ENCODE measurements around the gene PARN.
A peak's percentile ranks its signal among the peaks of the same experiment; 100 is the strongest.

PARN gene

DNA sequence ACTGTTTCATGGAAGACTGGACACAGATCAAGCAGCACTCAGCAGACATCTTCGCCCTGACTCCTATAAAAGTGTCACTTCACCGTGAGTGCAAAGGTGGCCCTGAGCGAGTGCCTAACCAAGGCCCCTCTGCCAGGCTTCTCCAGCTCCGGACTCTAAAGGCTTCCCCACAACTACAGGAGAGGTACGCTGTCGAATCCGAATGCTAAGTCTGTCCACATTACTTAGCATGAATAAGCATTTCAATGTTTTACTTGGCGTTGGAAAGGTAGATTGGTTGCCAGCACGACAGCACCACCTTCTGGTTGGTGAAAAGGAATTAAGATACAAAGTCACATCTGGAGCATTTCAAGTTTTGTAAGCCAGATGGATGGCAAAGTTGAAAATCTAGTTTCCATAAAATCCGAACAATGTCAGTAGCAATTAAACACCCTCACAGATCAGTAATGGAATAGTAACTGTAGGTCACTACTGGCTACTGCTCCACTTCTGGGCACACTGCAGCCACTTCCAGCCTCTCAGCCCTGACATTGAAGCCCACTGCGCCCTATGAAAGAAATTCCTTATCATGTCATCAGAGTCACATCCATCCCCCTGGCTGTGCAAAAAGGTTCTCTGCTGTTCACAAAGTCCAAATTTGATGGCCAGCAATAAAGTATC is 100.9 kb downstream of the PARN start:
- peak; percentile 70 for DNase-seq (ENCODE audit: low spot score)

DNA sequence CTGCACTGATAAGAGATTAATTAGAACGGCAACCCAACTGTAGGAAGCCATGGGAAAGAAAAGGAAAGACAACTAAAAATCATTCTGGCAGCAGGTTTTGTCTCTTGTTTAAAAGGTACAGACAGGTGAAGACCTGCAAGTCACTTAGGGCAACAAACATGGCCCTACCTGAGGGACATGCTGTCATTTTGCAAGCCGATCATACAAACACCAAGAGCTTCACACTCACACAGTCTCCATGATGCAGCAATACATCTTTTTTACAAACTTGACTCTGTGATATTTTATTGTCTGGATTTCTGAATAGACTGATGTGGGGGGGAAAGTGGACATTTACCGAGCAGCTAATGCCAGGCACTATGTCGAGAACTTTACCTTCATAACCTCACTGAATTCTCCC is 101.8 kb downstream of the PARN start:
- no peak for DNase-seq (ENCODE audit: low spot score)

DNA sequence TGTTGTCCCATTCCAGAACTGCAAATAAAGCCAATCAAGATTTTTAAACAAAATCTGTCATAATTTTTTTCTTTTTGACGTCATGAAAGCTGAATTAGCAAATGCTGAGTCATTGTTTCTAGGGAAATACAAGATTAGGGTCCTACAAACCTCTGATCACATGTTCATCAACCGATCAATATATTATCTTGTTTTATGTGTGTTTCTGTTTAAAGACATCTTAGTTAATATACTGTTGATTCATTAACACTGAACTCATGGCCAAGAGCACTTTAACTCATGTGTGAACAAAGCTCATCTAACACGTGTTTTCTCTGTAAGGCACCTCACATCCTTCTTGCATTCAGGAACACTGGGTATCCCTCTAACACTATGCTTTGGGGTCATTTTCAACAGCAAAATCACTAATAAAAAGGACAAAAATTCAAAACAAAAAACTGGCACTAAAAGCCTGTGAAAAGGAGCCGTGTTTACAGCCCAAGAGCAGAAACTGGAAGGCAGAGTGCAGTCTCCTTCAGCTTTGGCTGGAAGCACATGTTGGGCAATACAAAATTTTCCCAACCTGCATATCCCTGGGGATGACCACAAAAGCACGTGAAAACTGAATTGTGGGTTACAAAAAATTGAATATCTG is 102.5 kb downstream of the PARN start:
- no peak for DNase-seq (ENCODE audit: low spot score)

DNA sequence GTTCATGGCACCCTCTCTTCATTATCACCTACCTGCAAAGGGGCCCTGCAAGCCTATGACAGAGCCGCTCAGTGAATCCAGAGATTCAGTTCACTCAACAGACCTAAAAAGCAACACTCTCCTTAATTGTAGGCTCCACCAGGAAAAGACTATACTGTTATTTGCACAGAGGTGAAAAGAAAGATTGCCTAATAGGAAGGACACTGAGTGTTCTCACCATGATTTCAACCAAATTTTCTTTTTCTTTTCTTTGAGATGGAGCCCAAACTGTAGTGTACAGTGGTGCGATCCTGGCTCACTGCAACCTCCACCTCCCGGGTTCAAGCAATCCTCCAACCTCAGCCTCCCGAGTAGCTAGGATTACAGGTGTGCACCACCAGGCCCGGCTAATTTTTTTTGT is 104.5 kb downstream of the PARN start:
- DNase-seq (ENCODE audit: low spot score) = no peak

DNA sequence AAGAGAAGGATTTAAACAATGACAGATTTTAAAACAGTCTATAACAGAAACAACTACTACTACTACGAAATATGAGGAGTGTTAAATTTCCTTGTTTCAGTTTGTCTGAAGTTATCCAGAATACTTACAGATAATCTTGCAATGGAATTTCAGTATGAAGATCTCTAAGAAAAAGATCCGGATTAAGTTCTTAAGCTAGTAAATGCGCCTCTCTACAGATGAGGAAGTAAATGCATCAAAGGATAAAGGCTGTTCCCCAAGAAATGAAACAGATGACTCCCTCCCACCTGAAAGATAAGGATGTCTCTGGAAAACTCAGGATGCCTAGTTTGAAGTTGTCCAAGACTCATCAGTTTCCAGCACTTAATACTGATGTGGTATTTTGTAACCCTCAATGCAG is 105.1 kb downstream of the PARN start:
- no peak for DNase-seq (ENCODE audit: low spot score)

DNA sequence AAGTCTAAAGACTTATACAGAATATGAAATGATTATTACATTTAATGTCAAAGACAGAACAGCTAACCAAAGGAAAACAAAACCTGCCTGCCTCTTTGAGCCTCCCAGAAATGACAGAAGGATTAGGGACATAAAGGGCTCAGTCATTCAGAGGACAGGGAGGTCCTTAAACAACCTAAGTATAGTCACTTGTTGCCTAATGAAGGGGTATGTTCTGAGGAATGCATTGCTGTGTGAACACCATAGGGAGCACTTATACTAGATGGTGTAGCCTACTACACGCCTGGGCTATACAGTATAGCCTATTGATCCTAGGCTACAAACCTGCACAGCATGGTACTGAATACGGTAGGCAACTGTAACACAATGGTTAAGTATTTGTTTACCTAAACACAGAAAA is 106.4 kb downstream of the PARN start:
- no peak for DNase-seq (ENCODE audit: low spot score)

DNA sequence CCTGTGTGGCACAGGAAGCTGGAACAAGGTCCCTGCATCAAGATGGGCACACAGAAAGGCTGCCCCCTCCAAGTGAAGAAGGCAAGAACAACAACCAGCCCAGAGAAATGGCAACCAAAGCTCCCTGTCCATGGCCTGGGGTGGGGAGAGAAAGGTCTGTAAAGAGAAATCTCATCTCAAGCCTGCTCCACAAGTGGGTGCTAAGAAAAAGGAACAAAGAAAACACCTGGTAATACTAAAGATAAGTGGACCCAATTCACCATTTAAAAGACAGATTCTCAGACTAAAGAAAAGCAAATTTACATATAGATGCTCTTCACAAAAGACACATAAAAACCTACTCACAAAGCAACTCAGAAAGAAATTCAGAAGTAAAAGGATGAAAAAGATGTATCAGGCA is 107.4 kb downstream of the PARN start:
- no peak for DNase-seq (ENCODE audit: low spot score)

DNA sequence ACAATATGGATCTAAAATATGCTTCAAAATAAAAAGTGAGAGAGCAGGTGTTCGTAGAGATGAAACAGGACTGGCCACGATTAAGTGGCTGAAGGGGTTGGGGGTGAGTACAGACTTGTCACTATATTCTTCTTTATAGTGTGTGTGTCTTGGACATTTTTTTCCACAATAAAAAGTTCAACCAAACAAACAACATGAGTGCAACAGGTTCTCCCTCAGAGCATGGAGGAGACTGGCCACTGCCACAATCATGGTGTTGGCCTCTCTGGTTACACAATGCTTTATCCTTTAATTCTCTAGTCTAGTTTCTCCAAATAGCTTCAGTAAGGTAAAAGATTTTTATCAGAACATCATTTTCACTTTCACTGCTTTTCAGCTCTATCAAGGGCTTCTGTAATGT is 109.3 kb downstream of the PARN start:
- no peak for DNase-seq (ENCODE audit: low spot score)

DNA sequence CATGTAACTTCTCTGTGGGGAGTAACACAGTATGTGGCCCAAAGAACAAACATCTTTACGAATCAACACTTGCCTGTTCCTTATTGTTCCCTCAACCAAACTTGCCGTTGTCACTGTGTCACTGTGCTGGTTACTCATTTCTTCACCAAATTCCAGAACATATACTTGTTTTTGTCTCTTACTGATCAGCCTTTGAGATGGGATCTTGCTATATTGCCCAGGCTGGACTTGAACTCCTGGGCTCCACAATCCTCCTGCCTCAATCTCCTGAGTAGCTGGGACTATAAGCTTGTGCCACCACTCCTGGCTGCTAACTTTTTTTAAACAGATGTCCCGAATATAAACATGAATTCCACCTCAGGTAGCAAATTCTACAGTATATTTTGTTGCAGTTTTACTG is 115.1 kb downstream of the PARN start:
- no peak for DNase-seq (ENCODE audit: low spot score)

DNA sequence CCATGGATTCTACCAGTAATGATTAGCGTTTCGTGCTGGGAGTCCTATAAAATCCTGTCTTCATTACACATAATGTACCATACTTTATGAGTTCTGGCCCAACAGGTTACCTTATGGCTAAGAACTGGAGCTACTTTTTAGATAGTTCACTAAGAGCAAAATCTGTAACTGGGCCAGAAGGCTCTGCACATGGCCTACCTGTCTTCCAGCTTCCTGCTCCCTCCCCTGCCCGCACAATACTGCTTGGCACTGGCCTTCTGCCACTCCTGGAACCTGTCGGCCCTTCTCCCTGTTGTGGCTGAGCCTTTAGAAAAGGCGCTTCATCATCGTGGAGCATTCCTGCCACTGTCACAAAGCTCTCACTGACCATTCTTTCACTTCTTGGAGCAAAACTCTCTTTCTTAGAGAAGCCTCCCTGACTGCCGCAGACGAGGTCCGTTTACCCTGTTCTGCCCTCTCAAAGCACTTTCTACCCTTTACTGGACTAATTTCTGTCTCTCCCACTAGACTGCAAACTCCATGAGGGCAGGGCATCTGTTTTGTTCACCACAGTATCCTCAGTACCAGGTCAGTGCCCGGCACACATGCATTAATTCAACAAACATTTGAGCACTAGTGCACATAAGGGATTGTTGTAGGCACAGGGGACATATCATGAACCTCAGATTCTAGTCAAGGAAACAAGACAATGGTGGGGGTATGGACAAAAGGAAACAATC is 116.5 kb downstream of the PARN start:
- no peak for DNase-seq (ENCODE audit: low spot score)

DNA sequence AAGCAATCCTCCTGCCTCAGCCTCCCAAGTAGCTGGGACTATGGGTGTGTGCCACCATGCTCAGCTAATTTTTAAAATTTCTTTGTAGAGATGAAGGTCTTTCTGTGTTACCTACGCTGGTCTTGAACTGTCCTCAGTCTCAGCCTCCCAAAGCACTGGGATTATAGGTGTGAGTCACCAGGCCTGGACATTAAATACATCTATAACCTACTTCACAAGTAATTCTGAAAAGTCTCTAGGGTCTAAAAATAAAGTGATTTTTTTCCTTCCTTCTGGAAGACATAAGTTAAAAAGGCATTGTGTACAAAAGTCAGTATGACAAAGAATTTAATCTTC is 118.3 kb downstream of the PARN start:
- no peak for DNase-seq (ENCODE audit: low spot score)

DNA sequence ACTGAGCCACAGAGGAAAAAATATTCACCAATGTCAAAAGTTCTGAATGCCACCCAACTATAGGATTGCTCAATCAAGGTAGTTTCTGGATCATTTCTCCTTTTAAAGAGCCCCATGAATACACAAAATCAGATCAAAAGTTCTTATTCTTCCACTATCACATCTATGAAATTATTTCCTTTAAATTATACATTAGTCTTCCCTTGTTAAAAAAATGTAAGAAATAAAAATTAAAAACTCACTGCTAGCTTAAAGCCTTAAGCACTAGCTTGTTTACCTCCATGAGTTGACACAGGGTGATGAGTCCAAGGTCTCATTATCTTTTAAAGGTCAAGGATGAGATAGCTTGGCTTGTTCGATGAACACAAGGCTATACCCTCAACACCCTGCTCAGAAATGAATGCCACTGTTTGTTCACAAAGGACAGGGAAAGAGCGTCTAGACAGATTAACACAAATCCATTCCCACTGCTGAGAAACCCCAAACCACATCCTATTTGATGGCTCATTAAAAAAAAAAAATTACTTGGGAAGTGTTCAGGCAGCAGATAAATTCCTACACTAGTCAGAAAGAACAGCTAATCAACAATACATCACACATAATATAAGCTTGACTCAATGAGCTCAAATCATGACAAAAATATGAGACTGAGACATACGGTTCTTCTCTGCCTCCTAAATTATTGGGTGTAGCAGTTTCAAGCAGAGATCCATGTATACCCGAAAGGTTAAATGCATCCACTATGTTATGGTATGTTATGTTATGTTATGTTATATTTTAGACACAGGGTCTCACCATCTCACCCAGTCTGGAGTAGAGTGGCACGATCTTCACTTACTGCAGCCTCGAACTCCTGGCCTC is 118.9 kb downstream of the PARN start:
- no peak for DNase-seq (ENCODE audit: low spot score)

DNA sequence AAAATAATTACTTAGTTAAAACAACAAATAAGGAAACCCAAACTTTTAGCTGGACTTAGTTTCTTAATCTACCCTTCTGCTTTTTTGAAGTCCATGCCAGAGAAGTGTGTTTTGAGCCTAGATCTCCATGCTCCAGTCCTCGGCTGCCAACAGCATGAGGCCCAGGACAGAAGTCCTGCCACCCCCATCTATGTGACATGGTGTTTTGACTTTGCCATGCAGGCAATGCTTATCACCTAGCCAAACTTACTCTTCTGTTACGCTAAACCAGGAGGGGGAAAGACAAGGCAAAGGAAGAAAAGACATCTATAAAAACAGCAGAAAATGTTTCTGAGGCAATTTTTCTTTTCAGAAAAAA is 119.5 kb downstream of the PARN start:
- no peak for DNase-seq (ENCODE audit: low spot score)

DNA sequence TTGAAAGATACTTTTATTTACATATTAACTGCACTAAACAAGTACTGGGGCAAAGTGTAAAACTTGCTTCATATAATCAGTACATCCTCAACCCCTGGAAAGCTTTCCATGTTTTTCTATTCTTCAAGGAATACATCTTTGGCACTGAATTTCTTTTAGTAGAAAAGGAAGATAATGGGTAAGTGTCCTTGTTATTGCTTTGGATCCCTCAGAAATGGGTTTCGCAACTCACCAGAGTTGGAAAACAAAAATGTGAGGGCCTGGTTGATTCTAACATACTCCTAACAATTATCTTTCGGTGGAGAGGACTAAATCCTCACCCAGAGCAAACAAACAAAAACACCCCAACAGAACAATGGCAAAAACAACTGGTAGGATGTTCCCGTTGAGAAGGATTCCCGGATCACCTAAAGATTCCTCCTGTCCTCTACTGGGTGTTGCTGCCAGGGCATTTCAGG is 120.4 kb downstream of the PARN start:
- no peak for DNase-seq (ENCODE audit: low spot score)

DNA sequence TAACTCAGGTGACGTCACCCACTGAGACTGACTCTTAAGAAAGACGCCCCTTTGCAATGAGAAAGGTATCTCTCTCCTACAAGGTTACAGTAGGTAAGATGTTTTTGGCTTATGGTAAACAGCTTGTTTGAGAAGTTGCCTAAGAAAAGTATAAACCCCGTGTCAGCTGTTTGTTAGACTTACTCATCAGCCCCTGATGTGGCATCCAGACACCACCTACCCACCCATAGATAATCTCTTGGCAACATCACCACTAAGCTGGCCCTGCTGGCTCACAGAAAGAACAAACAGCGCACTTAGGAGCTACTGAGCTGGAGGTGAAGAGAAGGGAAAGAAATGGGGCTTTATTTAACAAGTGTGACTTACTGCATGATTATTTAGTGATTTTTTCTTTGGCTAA is 121.0 kb downstream of the PARN start:
- no peak for DNase-seq (ENCODE audit: low spot score)

DNA sequence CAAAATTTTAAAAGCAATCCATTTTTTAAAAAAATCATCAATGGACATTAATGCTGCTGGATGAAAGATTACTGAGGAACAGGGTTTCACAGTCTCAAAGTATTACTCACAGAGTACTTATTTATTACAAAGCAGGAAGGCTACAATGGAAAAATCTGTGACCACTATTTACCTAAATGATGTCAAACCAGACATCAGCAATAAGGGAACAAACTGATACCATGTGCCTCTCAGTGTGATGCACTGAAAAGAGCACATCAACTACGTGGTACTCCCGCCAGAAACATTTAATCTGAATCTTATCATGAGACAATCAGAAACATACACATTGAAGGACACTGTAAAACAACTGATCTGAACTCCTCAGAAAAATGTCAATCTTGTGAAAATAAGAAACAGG is 124.2 kb downstream of the PARN start:
- DNase-seq (ENCODE audit: low spot score) = no peak

DNA sequence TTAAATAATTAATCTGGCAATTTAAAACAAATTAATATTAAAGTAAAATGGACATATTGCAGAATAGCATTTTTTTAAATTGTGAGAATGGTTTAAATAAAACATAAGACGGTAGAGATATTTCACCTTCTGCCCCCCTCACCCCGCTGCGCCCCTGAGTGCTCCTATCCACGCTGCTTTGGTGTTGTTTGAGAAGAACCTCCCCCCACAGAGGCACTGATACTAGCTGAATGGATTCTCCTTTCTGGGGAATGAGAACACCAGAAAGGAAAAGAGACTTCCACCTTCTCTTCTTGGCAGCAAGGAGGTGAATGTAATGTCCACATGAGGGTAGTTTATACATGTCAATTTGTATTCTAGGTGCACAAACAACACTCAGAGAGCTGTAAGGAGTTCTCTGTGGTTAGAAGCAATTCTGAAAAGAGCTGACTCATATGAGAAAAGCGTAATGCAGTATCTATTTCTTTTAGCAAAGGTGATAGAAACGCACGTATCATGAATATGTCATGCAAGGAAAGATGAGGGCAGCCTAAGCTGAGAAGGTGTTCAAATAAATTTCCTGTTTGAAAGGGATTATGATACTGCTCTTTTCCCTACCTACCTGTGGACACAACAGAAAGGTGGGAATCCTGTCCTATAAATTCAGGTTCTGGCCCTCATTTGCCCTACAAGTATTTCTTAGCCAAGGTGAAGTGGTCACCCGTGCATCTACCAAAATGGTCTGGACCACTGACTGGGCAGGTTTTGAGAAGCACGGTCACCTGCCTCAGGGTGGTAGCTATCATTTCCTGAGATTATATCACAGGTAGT is 126.9 kb downstream of the PARN start:
- no peak for DNase-seq (ENCODE audit: low spot score)

DNA sequence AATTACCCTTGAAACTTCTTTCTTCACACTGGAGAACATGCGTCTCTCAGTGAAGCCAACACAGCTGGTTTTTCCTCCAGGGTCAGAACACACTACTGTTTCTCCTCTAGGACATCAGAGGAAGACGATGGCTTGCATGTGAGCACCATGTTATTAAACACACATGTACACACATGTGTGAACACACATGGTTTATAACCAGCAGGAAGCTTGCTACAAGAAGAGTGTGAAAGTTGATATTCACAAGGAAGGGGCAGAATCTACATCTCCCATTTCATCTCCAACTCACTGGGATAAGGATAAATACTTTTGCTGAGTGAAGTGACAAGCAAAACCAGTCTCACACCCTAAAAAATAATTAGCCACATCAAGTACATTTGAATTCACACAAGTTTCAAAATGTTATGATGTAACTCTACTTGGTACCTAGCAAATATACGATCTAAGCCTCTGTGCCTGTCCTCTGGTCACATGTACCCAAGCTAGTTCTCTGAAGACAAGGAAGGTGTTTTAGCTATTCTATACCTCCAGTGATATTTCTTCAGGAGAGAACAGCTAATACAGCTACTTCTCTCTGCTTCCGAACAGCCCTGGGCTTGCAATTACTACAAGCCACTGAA is 127.7 kb downstream of the PARN start:
- DNase-seq (ENCODE audit: low spot score) = no peak

DNA sequence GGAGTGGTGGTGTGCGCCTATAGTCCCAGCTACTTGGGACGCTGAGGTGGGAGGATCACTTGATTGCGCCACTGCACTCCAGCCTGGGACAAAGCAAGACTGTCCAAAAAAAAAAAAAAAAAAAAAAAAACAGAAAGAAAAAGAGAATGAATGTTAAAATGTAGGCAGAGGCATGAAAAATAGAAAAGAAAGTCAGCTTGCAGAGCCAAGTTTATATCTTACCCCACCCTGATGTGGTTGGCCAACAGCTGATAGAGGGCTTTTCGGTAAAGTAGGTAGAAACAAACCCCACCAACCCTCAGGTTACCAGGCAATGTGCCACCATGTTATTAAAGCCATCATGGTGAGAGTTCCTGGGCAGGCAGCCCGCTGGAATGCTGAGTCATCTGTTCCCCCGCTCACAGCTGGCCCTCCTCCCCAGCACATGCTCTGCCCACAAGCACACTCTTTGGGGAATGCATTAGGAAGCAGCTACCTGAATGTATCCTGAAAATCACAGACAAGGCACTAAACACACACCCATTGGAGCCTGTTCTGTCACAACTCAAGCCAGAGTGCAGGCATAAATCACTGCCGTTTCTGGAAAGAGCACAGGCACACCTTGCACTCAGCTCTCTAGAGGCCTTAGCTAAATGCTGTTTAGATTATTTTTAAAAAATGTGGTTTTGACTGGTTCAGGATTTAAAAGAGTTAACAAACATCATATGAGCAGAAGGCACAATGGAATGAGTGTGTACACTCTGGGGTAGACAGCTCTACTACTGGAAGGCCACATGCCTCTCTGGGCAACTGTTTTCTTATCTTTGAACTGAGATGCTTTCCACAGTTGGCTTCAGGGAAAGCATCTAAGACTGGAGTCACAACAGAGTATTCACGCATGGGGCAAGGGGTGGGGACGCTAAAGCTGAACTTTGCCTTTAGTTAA is 128.5 kb downstream of the PARN start:
- DNase-seq (ENCODE audit: low spot score) = no peak

DNA sequence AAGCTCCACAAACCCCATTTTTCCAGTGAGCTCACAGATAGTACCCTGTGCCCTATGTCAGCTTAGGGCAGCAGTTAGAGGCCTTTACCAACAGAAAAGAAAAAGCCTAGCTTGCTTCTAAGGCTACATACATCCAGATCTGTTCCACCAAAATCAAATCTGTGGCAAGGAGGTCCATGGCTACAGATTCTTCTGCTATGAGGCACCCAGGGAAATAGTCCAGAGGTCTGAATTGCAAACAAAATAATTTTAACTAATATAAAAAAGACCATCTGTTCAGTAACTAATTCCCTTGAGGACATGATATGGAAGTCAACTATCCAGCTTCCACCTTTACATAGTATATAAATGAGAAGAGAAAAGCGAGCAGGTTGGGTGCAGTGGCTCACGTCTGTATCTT is 129.3 kb downstream of the PARN start:
- DNase-seq (ENCODE audit: low spot score) = no peak

All from HuH-7 (cell line).